A549 (cell line): ENCODE results near the gene DHX57. TPM values are rescaled to one million over a fixed set of nuclear protein-coding genes. Genes with fewer than 3 reads are reported as not detected.
A peak's percentile ranks its signal among the peaks of the same experiment; 100 is the strongest.

ENCODE experiments used
- ATAC-seq, 2 experiments: fragments of 200-7000 bp in 1 of 2; fragments of >200 bp in 1 of 2; cut with Nextera tagmentation in 1 of 2; cut with Tn5 transposase in 1 of 2; 3 replicates each; pipeline versions ENCODE4 v1.8.0 to v1.9.1; 2018 to 2020; ENCODE audit warnings: mild to moderate bottlenecking in 1 of 2, moderate library complexity in 1 of 2
- CTCF ChIA-PET: fragments of 300-600 bp; sonication (Branson Sonifier 250); formaldehyde crosslinking; extraction: SDS; loops from one replicate; lab custom pipeline; 2021; ENCODE audit warnings: antibody characterized with exemption, inconsistent platforms; lab: Yijun Ruan, JAX
- POLR2A ChIA-PET: fragments of 350-600 bp; formaldehyde crosslinking; extraction: SDS; loops from one replicate; lab custom pipeline; 2021; ENCODE audit warnings: antibody characterized with exemption, inconsistent platforms; lab: Yijun Ruan, JAX
- DNase-seq, 2 experiments: peaks; one replicate each; pipeline versions ENCODE4 v3.0.0 to v3.0.0-alpha.2; 2011 to 2016; ENCODE audit warnings: low read depth in 1 of 2, low spot score in 1 of 2
- FAIRE-seq: peaks from 2 replicates; lab custom pipeline; 2011; peaks lifted over from hg19 to GRCh38; lab: Jason Lieb, UNC
- H3K27ac ChIP-seq, 2 experiments: fragments of >200 bp; sonication (Bioruptor Twin); formaldehyde crosslinking; 3 replicates each; pipeline ENCODE4 v1.5.1; 2016 to 2017
- H3K4me1 ChIP-seq: fragments of >200 bp; sonication (Bioruptor Twin); formaldehyde crosslinking; 3 replicates; pipeline ENCODE4 v1.6.1; 2016
- H3K4me2 ChIP-seq: fragments of >200 bp; sonication (Bioruptor Twin); formaldehyde crosslinking; 3 replicates; pipeline ENCODE4 v1.6.1; 2016
- H3K4me3 ChIP-seq: fragments of >200 bp; sonication (Bioruptor Twin); formaldehyde crosslinking; 3 replicates; pipeline ENCODE4 v1.5.1; 2016
- H3K9me3 ChIP-seq: fragments of >200 bp; sonication (Bioruptor Twin); formaldehyde crosslinking; 3 replicates; pipeline ENCODE4 v1.6.1; 2016
- CEBPB ChIP-seq, 2 experiments: fragments of >200 bp in 1 of 2; sonication (Bioruptor Twin) in 1 of 2; formaldehyde crosslinking in 1 of 2; IDR thresholded peaks; 2 replicates each; pipeline ENCODE4 v1.6.1; 2012 to 2016
- CHD2 ChIP-seq: fragments of 150-350 bp; IDR thresholded peaks from 2 replicates; pipeline ENCODE4 v1.6.1; 2014; ENCODE audit warnings: low read length; ENCODE audit not compliant: partially characterized antibody
- EP300 ChIP-seq, 2 experiments: fragments of >200 bp; sonication (Bioruptor Twin); formaldehyde crosslinking; IDR thresholded peaks; 2 replicates in 1 of 2; 3 replicates in 1 of 2; pipeline ENCODE4 v1.6.1; 2016 to 2017
- ESRRA ChIP-seq: fragments of 150-350 bp; IDR thresholded peaks from 2 replicates; pipeline ENCODE4 v1.6.1; 2014; ENCODE audit warnings: mild to moderate bottlenecking, low read length, borderline replicate concordance
- FOSB ChIP-seq: fragments of 250-450 bp; sonication (Bioruptor Pico); IDR thresholded peaks from 2 replicates; pipeline ENCODE4 v1.5.0; 2020; ENCODE audit warnings: mild to moderate bottlenecking, moderate library complexity
- FOSL2 ChIP-seq, 2 experiments: fragments of 450-650 bp in 1 of 2; fragments of >200 bp in 1 of 2; sonication (Bioruptor Twin) in 1 of 2; formaldehyde crosslinking; IDR thresholded peaks; 2 replicates each; pipeline versions ENCODE4 v1.5.0 to v1.6.1; 2016 to 2020; ENCODE audit warnings: mild to moderate bottlenecking in 1 of 2, moderate library complexity in 1 of 2
- MAZ ChIP-seq: fragments of 150-350 bp; IDR thresholded peaks from 2 replicates; pipeline ENCODE4 v1.6.1; 2014; ENCODE audit warnings: antibody characterized with exemption, low read depth, low read length, borderline replicate concordance
- POLR2AphosphoS2 ChIP-seq: conservative IDR thresholded peaks from 2 replicates; pipeline ENCODE4 v1.6.1; 2012; ENCODE audit warnings: low read length, improper control_type of control experiment, inconsistent platforms
- RAD21 ChIP-seq, 2 experiments: fragments of >200 bp in 1 of 2; sonication (Bioruptor Twin) in 1 of 2; formaldehyde crosslinking in 1 of 2; IDR thresholded peaks in 1 of 2; conservative IDR thresholded peaks in 1 of 2; 2 replicates in 1 of 2; 3 replicates in 1 of 2; pipeline ENCODE4 v1.6.1; 2012 to 2018; ENCODE audit warnings: inconsistent platforms in 1 of 2
- RARB ChIP-seq: fragments of 250-450 bp; sonication (Bioruptor Pico); IDR thresholded peaks from 2 replicates; pipeline ENCODE4 v1.8.0; 2021; ENCODE audit warnings: mild to moderate bottlenecking, moderate library complexity
- RFX5 ChIP-seq: fragments of 450-650 bp; IDR thresholded peaks from 2 replicates; pipeline ENCODE4 v1.7.1; 2014; ENCODE audit warnings: antibody characterized with exemption, mild to moderate bottlenecking, moderate library complexity
- SREBF2 ChIP-seq: fragments of 450-650 bp; IDR thresholded peaks from 2 replicates; pipeline ENCODE4 v1.6.1; 2014; ENCODE audit warnings: mild to moderate bottlenecking, moderate library complexity
- TP53 ChIP-seq: fragments of 250-450 bp; sonication (Bioruptor Pico); IDR thresholded peaks from 2 replicates; pipeline ENCODE4 v1.5.0; 2021; ENCODE audit warnings: mild to moderate bottlenecking, moderate library complexity
- ZFP36 ChIP-seq: fragments of 450-650 bp; IDR thresholded peaks from 2 replicates; pipeline ENCODE4 v1.6.1; 2014; ENCODE audit warnings: borderline replicate concordance; ENCODE audit not compliant: partially characterized antibody
- ZNF302 ChIP-seq: fragments of 250-450 bp; sonication (Bioruptor Pico); IDR thresholded peaks from 2 replicates; pipeline ENCODE4 v1.9.0; 2021; ENCODE audit warnings: inconsistent platforms, mild to moderate bottlenecking, moderate library complexity
- WGBS: methylation state at CpG from one replicate; pipeline ENCODE4 v1.1.6; 2017; ENCODE audit errors: missing lambda C conversion rate; 5-methylcytosine and 5-hydroxymethylcytosine counted together
- polyA plus RNA-seq, 4 experiments: library from polyadenylated mRNA; depleted of rRNA in 3 of 4; stranded (reverse); fragments of >200 nt; fragmentation: RNase III in 1 of 4; extraction: RNeasy Plus Mini Kit Qiagen cat#74134 plus additional on column Dnase treatment in 1 of 4; gene quantifications; 2 replicates in 3 of 4; 3 replicates in 1 of 4; pipeline ENCODE4 v1.2.3, GENCODE V29; 2011 to 2017
- TF ChIP-seq, protein P1 (sequence below): fragments of 450-650 bp; IDR thresholded peaks from 2 replicates; pipeline ENCODE4 v1.6.1; 2014; ENCODE audit warnings: antibody characterized with exemption
- TF ChIP-seq, protein P2 (sequence below): fragments of 250-450 bp; sonication (Bioruptor Pico); IDR thresholded peaks from 2 replicates; pipeline ENCODE4 v1.5.0; 2021; ENCODE audit warnings: mild to moderate bottlenecking, moderate library complexity, borderline replicate concordance
- TF ChIP-seq, protein P3 (sequence below): IDR thresholded peaks from 2 replicates; pipeline ENCODE4 v1.6.1; 2012
- TF ChIP-seq, protein P4 (sequence below): fragments of >200 bp; sonication (Bioruptor Twin); formaldehyde crosslinking; IDR thresholded peaks from 3 replicates; pipeline ENCODE4 v1.6.1; 2016
- TF ChIP-seq, protein P5 (sequence below): fragments of 200-600 bp; sonication (generic); IDR thresholded peaks from 2 replicates; pipeline ENCODE4 v1.6.1; 2016; ENCODE audit warnings: antibody characterized with exemption, mild to moderate bottlenecking, moderate library complexity

DHX57 gene
- polyA plus RNA-seq, 2 of the 4 experiments (the other 2 are of a cell fraction): 20.6 to 31.8 TPM

DNA sequence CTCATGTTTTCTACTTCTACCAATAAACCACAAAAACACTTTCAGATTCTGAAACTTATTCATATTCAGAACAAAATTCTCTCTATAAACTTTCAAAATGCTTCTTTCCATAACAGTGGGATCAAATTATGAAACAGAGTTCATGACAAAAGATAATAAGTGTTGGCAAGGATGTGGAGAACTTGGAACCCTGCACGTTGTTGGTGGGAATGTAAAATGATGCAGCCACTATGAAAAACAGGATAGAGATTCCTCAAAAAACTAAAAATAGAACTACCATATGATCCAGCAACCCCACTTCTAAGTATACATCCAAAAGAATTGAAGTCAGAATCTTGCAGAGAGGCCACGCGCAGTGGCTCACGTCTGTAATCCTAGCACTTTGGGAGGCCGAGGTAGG is 52.3 kb downstream of the DHX57 start:
- no peak for DNase-seq
- TF ChIP-seq, protein P1, sequence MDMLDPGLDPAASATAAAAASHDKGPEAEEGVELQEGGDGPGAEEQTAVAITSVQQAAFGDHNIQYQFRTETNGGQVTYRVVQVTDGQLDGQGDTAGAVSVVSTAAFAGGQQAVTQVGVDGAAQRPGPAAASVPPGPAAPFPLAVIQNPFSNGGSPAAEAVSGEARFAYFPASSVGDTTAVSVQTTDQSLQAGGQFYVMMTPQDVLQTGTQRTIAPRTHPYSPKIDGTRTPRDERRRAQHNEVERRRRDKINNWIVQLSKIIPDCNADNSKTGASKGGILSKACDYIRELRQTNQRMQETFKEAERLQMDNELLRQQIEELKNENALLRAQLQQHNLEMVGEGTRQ: no peak
- no peak for TF ChIP-seq EP300 (IDR thresholded peaks at IDR 0.05)
- no peak for TF ChIP-seq SREBF2
- TF ChIP-seq FOSB: no peak
- TF ChIP-seq, protein P2, sequence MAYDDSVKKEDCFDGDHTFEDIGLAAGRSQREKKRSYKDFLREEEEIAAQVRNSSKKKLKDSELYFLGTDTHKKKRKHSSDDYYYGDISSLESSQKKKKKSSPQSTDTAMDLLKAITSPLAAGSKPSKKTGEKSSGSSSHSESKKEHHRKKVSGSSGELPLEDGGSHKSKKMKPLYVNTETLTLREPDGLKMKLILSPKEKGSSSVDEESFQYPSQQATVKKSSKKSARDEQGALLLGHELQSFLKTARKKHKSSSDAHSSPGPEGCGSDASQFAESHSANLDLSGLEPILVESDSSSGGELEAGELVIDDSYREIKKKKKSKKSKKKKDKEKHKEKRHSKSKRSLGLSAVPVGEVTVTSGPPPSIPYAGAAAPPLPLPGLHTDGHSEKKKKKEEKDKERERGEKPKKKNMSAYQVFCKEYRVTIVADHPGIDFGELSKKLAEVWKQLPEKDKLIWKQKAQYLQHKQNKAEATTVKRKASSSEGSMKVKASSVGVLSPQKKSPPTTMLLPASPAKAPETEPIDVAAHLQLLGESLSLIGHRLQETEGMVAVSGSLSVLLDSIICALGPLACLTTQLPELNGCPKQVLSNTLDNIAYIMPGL (CRISPR knock-in tag): no peak
- no peak for TF ChIP-seq CHD2
- no peak for TF ChIP-seq RFX5
- TF ChIP-seq RARB (CRISPR knock-in tag): no peak
- no peak for TF ChIP-seq ZNF302 (CRISPR knock-in tag)
- TF ChIP-seq MAZ: no peak
- TF ChIP-seq FOSL2 (IDR thresholded peaks at IDR 0.05): no peak
- no peak for TF ChIP-seq FOSL2 (CRISPR knock-in tag; IDR thresholded peaks at IDR 0.05)
- TF ChIP-seq POLR2AphosphoS2: no peak
- TF ChIP-seq, all 56 proteins: peak for 0
- ChIA-PET CTCF (no interaction called here), POLR2A (no interaction called here)
- Histone ChIP-seq H3K4me1 (peaks cover 15% of the 10 kb centered on the region), H3K4me2 (no peak overlapping the region), H3K9me3 (no peaks in the 10 kb centered on the region), H3K4me3 (no peak overlapping the region), H3K27ac (no peak overlapping the region)
- 90% methylated on average over 5 of the region's 5 CpGs for WGBS
- ATAC-seq (no peak), FAIRE-seq (no peak)

DNA sequence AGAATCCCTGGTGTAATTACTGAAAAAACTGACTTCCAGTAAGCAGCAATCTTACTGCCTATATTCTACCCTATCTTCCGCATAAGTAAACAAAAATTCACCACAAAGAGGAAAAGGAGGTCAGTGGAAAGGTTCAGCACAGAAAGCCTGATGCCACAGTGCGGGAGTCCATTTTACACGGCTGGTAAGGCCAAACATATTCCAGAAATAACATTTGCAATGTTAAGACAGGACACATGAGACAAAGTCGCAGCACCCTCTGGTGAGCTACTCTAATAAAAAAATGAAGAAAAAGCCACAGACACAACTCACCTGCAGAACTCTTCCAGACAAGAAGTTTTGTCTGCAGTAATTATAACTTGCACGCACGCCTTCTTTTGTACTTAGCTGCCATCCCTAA is 57.2 kb downstream of the DHX57 start:
- no peaks in the 10 kb centered on the region for H3K9me3 ChIP-seq

DNA sequence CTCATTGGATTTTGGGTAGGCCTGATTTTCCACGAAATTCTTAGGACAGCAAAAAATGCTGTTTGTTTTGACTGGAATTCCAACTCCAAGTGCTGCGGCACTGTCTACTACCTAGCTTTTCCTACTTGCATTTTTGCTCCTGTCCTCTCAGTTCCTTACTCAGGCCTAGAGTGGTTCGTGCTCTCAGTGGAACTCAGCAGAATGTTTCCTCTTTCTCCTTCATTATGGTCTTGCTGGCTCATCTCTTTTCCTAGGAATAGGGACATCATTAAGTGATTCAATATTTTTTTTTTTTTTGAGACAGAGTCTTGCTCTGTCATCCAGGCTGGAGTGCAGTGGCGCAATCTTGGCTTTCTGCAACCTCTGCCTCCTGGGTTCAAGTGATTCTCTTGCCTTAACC is 59.8 kb downstream of the DHX57 start:
- CTCF ChIA-PET: no interaction called here
- FAIRE-seq (no peak), DNase-seq (no peak), ATAC-seq (no peak)
- Histone ChIP-seq H3K27ac (no peak overlapping the region), H3K4me1 (no peaks in the 10 kb centered on the region), H3K9me3 (no peaks in the 10 kb centered on the region), H3K4me2 (no peak overlapping the region), H3K4me3 (no peak overlapping the region)
- 89% methylated on average over 4 of the region's 4 CpGs for WGBS
- POLR2A ChIA-PET: interaction anchor here (1.3 kb wide), 1 partner anchor 64 kb away, joined by 4 read pairs; the partner anchor contains the start of gene SRSF7
- no peak for TF ChIP-seq RARB (CRISPR knock-in tag)
- no peak for TF ChIP-seq TP53
- TF ChIP-seq ZFP36: no peak
- TF ChIP-seq, protein P3, sequence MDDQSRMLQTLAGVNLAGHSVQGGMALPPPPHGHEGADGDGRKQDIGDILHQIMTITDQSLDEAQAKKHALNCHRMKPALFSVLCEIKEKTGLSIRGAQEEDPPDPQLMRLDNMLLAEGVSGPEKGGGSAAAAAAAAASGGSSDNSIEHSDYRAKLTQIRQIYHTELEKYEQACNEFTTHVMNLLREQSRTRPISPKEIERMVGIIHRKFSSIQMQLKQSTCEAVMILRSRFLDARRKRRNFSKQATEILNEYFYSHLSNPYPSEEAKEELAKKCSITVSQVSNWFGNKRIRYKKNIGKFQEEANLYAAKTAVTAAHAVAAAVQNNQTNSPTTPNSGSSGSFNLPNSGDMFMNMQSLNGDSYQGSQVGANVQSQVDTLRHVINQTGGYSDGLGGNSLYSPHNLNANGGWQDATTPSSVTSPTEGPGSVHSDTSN: no peak
- no peak for TF ChIP-seq POLR2AphosphoS2
- no peak for TF ChIP-seq ESRRA
- no peak for TF ChIP-seq CEBPB (IDR thresholded peaks at IDR 0.05)
- TF ChIP-seq, protein P4, sequence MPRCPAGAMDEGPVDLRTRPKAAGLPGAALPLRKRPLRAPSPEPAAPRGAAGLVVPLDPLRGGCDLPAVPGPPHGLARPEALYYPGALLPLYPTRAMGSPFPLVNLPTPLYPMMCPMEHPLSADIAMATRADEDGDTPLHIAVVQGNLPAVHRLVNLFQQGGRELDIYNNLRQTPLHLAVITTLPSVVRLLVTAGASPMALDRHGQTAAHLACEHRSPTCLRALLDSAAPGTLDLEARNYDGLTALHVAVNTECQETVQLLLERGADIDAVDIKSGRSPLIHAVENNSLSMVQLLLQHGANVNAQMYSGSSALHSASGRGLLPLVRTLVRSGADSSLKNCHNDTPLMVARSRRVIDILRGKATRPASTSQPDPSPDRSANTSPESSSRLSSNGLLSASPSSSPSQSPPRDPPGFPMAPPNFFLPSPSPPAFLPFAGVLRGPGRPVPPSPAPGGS: no peak
- no peak for TF ChIP-seq RAD21 (conservative IDR thresholded peaks at IDR 0.05 in 1 of 2, IDR thresholded peaks at IDR 0.05 in 1 of 2)

More for the DNA sequence above, 57.2 kb downstream of the DHX57 start:
- ChIA-PET POLR2A (interaction anchor here (0.6 to 1.9 kb wide), 2 partner anchors 58 to 67 kb away, joined by 3 to 19 read pairs; partner anchors contain the start of gene SRSF7), CTCF (interaction anchor here (0.6 to 1.5 kb wide), 5 partner anchors 16 to 132 kb away, joined by 3 to 6 read pairs (median 3); no protein-coding TSS in a partner anchor)
- WGBS: 86% methylated on average over 6 of the region's 6 CpGs
- Histone ChIP-seq H3K4me3 (no peak overlapping the region), H3K4me2 (no peak overlapping the region), H3K4me1 (no peaks in the 10 kb centered on the region), H3K27ac (no peak overlapping the region)
- TF ChIP-seq, protein P5, sequence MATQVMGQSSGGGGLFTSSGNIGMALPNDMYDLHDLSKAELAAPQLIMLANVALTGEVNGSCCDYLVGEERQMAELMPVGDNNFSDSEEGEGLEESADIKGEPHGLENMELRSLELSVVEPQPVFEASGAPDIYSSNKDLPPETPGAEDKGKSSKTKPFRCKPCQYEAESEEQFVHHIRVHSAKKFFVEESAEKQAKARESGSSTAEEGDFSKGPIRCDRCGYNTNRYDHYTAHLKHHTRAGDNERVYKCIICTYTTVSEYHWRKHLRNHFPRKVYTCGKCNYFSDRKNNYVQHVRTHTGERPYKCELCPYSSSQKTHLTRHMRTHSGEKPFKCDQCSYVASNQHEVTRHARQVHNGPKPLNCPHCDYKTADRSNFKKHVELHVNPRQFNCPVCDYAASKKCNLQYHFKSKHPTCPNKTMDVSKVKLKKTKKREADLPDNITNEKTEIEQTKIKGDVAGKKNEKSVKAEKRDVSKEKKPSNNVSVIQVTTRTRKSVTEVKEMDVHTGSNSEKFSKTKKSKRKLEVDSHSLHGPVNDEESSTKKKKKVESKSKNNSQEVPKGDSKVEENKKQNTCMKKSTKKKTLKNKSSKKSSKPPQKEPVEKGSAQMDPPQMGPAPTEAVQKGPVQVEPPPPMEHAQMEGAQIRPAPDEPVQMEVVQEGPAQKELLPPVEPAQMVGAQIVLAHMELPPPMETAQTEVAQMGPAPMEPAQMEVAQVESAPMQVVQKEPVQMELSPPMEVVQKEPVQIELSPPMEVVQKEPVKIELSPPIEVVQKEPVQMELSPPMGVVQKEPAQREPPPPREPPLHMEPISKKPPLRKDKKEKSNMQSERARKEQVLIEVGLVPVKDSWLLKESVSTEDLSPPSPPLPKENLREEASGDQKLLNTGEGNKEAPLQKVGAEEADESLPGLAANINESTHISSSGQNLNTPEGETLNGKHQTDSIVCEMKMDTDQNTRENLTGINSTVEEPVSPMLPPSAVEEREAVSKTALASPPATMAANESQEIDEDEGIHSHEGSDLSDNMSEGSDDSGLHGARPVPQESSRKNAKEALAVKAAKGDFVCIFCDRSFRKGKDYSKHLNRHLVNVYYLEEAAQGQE: no peak
- peak; percentile 9 to 17; a peak in 1 of 5 replicates for TF ChIP-seq RAD21 (conservative IDR thresholded peaks at IDR 0.05 in 1 of 2, IDR thresholded peaks at IDR 0.05 in 1 of 2)
- DNase-seq (no peak), ATAC-seq (peak in 1 of 2 experiments; percentile 52; a peak in 3 of 6 replicates), FAIRE-seq (no peak)
